ENCODE data around the gene TMEM231.
"Not testable (repeated sequence)": the region's sequence is repeated elsewhere in the genome, so short reads cannot be mapped to it uniquely, and the experiment has no call there.

TMEM231 gene
- total RNA-seq = 3.2 to 4.7 (median 4.0) reads per million in 4 donors

- peak; percentile 91 to 96 (median 96) for DNase-seq
These were observed at the start of gene TMEM231 for GRCh38 chr16:75555707-75556430. TSS of gene TMEM231 (minus strand) at chr16:75556252. CDS start at chr16:75556209, 43 bp downstream.

DNA sequence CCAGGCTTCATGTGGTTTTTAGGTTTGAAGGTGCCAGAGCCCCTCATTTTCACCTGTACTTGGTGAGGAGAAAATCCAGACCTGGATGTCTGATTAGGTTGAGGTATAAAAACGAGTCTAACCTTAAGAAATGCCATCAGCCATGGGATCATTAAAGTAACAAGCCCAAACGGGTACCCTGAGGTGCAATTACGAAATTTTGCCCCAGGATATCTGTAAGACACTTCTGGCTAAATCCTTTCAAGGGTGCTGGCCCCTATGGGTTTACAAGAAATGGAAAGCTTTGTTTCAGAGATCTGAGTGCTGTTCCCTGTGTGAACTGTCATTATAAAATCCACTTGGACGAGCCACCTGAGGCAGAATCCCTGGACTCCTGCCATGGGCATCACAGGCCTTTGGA lies 47.2 kb upstream of the TMEM231 start:
- DNase-seq = no peak

DNA sequence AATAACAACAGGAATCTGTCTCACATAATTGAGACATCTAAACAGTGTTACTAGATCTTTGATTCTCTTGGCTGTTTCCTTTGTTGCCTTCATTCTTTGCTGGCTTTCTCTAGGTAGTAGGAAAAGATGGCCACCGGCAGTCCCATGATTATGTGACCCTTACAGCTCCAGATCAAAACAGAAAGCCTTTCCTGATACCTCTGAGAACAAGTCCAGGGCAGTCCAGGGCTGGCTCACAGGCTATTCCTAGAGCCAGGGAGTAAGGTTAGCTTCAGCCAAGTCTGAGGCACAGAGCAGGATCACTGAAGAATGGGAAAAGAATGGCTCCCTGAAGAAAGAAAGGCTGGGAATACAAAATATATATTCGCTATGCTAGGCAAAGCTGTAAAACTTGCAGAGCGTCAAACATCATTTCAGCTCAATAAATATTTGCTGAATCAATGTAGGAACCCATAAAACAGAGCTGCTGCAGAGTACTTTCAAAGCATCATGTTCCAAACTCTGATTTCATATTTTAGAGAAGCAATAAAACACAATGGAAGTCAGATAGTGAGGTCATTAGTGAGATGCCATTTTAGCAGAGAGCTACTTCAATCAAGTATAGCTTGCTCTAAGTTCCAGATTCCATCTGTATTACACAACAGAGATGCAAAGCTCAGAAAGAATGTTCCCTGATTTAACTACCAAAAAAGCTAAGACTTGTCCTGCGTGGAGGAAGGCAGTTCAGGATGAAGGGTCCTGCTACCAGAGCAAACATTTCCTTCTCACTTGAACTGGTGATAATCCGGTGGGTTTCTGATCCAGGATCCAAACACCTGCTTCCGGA lies 43.6 kb upstream of the TMEM231 start:
- no peak for DNase-seq

DNA sequence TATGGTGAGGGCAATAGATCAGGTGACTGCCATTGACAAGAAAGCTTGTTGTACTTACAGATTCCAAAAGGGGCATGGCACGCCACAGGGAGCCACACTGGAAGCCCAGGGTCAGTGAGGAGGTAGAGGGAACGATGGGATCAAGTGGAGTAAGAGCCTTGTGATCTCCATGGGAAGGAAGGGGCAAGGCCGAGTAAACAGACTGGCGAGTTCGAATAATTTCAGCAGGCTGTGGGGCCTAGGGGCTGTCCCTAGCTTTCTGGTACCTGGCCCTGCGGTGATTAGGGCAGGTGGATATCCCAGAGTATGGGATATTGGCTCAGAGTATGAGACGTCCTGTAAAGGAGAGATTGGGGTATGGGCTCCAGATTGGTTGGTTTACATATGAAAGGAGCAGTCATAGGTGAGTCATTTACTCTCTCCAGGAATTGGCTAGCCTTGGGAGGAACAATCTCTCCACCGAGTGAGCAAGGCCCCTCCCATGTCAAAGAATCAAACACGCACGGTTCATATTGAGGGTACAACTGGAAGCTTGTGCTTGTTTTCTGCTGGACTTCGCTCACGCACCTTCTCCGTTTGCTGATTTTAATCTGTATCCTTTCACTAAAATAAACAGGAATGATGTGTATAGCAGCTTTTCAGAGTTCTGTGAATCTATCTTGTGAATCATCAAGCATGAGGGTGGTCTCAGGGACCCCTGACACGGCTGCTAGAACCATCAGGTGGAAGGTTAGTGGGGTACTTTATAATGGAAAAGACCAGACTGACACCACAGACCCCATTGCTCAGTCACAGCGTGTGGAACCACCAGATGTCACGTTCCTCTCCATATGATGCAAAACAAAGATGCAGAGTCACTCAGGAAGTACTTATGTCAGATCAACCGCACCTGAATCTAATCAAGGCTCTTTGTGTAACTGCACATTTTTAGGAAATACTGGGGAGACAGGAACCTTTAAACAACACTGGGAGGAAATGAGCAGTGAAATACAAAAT lies 38.1 kb upstream of the TMEM231 start:
- peak in 1 of 5 donors; percentile 69 for DNase-seq

DNA sequence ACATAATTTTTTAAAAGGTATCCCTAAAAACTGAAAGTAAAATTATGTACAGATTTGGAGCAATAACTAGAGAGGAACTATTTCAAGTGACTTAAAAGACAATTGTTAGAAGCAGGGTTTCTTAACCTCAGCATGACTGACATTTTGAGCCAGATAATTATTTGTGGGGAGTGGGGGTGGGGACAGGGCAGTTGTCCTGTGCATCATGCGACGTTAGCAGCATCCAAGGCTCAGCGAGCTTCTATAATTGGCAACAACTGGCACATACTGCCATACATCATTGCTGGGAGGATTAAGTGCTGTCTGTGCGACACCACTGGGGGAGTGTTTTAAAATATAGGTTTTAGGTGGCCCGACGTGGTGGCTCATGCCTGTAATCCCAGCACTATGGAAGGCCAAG lies 37.3 kb upstream of the TMEM231 start:
- no peak for DNase-seq

GRCh38 chr16:75591927-75592326 lies 35.9 kb upstream of the TMEM231 start:
- DNase-seq = not testable (repeated sequence)

GRCh38 chr16:75590920-75591843 lies 35.1 kb upstream of the TMEM231 start:
- DNase-seq = no peak

GRCh38 chr16:75589306-75589705 lies 33.3 kb upstream of the TMEM231 start:
- no peak for DNase-seq

- DNase-seq = no peak
These were observed 32.7 kb upstream of the TMEM231 start for GRCh38 chr16:75588716-75589115.

GRCh38 chr16:75584108-75584507 lies 28.1 kb upstream of the TMEM231 start:
- no peak for DNase-seq

GRCh38 chr16:75579281-75579834 lies 23.3 kb upstream of the TMEM231 start:
- no peak for DNase-seq

DNA sequence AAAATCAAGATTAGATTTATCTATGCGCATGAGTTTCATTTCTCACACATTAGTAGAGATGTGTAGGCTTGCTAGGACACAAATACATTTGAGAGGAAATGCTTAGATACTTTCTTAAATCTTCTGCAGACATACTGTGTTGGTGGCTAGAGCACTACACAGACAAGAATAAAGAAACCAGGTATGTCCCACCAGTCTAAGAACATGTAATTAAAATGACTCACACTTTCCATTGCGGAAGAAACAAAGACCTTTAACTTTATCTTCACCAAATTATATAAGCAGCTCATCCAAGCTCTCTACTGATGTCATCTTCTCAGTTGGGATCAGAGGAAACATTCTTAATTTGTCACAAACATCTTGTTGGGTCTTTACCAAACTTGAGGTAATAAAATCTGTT lies 22.7 kb upstream of the TMEM231 start:
- DNase-seq = no peak

DNA sequence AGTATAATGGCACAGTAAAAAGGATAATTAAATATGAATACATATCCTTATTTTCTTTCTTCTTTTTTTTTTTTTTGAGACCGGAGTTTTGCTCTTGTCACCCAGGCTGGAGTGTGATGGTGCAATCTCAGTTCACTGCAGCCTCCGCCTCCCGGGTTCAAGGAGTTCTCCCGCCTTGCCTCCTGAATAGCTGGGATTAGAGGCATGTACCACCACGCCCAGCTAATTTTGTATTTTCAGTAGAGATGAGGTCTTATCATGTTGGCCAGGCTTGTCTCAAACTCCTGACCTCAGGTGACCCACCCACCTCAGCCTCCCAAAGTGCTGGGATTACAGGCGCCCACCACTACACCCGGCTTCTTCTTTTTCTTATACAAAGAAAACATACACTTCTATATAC lies 22.2 kb upstream of the TMEM231 start:
- no peak for DNase-seq

GRCh38 chr16:75576384-75576811 lies 20.3 kb upstream of the TMEM231 start:
- DNase-seq = no peak

DNA sequence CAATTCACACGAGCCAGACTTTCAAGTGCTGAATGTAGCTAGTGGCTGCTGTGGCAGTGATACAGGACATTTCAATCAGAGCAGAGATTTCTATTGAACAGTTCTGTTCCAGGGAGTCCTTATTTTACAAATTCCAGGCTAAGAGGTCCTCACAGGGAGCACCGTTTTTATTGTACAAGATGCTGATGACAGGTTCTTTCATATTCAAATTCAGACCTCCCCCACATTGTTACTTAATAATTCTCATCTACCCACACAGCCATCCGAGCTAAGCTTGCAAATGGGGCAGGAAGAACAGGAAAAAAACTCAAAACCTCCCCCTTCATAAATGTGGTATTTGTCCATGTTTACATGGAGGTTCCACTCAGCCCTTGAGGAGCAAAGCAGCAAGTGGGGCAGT lies 19.9 kb upstream of the TMEM231 start:
- DNase-seq = no peak

DNA sequence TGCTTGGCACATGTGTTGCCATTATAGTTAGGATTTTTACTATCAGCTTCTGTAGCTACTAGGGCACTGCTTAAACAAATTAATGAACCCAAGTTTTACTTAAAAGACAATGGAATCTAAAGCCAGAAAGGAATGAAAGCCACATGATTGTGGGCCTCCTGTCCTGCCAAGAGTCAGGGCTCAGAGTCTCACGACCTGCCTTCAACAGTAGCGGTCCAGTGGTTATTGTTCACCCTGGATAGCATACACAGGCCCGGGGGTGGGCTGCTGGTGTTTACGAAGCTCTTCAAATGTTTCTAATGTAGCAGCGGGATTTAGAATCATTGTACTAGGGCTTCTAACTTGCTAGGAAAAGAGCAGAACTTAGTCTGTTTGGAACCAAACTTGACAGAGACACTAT lies 17.9 kb upstream of the TMEM231 start:
- no peak for DNase-seq

DNA sequence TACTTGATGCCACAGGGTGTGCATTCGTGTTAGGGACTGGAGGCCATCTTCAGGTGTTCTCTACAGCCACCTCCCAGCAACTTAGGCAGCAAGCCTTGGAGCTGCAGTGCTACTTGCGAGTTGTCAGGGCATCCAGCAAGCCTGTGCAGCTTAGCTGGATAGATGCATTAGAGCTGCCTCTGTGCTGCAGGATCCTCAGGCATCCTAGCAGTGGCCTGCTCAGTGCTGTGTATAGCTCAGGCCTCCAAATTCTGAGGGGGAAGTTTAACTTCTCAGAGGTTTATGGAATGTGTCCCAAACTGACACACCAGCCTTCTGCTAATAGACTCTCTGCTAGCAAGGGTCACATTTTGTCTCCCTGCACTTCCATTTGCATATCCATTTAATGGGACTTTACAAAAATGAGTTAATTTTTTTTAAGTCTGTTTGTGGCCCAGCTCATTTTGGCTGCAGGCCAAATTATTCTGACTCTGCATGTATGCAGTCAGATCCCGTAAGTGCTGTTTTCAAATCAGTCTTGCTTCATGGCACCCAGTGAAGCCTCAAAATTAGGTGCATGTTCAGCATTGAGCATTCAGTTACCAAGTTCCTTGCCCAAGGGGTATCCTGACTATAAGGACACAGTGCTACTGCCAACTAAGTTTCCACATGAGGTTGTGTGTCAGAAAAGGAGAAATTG lies 17.0 kb upstream of the TMEM231 start:
- no peak for DNase-seq

GRCh38 chr16:75570396-75571065 lies 14.5 kb upstream of the TMEM231 start:
- DNase-seq = no peak

DNA sequence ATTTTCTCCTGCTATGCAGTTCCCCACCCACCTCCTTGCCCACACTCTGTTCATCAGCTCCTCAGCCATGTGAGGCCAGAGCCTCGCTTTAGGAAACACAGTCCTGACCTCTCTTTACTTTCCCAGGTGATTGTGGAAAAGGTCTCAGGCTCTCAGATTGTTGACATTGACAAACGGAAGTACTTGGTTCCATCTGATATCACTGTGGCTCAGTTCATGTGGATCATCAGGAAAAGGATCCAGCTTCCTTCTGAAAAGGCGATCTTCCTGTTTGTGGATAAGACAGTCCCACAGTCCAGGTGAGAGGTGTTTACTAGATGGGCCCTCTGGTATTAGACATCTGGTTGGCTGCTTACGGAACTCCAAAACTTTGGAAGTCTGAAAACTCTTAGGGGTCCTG lies 11.9 kb upstream of the TMEM231 start:
- DNase-seq = no peak

DNA sequence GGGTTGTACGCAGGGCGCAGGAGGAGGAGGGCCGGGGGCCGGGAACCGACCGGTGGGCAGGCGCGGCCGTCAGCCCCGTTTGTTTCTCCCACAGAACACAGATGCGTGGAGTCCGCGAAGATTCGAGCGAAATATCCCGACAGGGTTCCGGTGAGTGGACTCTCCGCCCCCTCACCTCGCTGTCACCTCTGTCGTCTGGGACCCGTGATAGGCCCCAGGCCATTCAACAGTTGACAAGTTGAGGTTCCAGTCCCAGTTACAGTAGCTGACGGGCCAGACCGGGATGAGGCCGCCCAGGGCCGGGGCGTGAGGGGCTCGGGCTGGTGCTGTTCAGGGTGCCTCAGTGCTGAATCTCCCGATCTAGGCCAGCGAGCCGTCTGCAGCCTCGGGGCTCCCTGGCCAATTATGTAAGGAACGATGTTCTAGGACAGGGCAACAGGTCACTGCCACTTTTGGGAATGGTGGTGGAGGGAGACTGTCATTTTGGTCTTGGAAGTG lies 10.8 kb upstream of the TMEM231 start:
- peak in 3 of 5 donors; percentile 14 to 27 (median 17) for DNase-seq

Measured in T-helper 1 cell (primary cell).